ENCODE measurements around the gene ZMAT5. TPM values are rescaled to one million over a fixed set of nuclear protein-coding genes. Genes with fewer than 3 reads are reported as not detected.

ZMAT5 gene
- total RNA-seq, 1 experiment from 2014 or later, result 21.0 TPM

DNA sequence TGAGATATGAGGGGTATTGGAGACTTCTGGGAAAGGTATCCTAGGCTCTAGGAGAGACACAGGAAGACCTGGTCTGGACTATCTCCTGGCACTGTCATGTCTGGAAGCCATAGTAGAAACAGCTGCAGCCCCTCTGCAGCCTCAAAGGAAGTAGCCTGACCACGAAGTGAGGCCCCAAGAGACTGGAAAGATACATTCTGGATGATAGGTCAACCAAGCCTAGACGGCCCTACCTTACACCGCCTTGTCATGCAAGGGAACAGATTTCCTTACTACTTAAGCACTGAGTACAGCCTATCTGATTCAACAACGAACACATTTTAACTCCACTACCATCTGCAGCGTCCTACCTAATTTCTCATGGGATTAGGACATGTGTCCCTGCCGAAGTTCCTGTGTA lies 31.5 kb upstream of the ZMAT5 start:
- Mint-ChIP-seq H3K36me3 (ENCODE audit: insufficient read depth, unreplicated experiment) (peaks cover 37% of the 10 kb centered on the region), H3K4me3 (ENCODE audit: low read depth, unreplicated experiment) (peak overlapping the region; percentile 36), H3K27me3 (ENCODE audit: unreplicated experiment) (no peaks in the 10 kb centered on the region), H3K4me1 (ENCODE audit: low read depth, unreplicated experiment) (peaks cover 50% of the 10 kb centered on the region), H3K9me3 (ENCODE audit: low read depth, unreplicated experiment) (no peaks in the 10 kb centered on the region), H3K27ac (ENCODE audit: unreplicated experiment) (peak overlapping the region; percentile 55)
- TF ChIP-seq, protein P1, sequence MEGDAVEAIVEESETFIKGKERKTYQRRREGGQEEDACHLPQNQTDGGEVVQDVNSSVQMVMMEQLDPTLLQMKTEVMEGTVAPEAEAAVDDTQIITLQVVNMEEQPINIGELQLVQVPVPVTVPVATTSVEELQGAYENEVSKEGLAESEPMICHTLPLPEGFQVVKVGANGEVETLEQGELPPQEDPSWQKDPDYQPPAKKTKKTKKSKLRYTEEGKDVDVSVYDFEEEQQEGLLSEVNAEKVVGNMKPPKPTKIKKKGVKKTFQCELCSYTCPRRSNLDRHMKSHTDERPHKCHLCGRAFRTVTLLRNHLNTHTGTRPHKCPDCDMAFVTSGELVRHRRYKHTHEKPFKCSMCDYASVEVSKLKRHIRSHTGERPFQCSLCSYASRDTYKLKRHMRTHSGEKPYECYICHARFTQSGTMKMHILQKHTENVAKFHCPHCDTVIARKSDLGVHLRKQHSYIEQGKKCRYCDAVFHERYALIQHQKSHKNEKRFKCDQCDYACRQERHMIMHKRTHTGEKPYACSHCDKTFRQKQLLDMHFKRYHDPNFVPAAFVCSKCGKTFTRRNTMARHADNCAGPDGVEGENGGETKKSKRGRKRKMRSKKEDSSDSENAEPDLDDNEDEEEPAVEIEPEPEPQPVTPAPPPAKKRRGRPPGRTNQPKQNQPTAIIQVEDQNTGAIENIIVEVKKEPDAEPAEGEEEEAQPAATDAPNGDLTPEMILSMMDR (IDR thresholded peaks at IDR 0.05; ENCODE audit: unreplicated experiment), result no peak
- intact Hi-C loops (cut with micrococcal nuclease; ENCODE audit: unreplicated experiment), result no loop called here
- CTCF ChIA-PET, result no interaction called here
- no TSS peak for BruUV-seq (replicated peaks)
- DNase-seq, result no peak

DNA sequence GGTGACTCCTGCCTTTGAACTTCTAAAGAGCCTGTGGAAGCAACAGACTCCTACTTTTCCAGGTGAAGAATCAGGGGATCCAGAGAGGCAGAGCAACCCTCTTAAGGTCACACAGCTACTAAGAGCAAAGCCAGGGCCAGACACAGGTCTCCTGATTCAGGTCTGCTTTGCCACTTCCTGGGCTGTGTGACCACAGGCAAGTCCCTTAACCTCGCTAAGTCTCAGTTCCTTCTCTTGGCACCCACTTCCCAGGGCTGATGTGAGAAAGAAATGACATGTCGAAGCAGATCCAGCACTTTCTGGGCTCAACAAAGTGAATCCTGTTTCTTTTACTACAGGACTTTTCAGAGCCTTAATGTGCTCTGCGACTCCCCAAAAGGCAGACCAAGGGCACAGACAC lies 30.5 kb upstream of the ZMAT5 start:
- peaks cover 43% of the 10 kb centered on the region for H3K36me3 Mint-ChIP-seq (ENCODE audit: insufficient read depth, unreplicated experiment)
- H3K27ac Mint-ChIP-seq (ENCODE audit: unreplicated experiment), result no peak overlapping the region
- no peaks in the 10 kb centered on the region for H3K27me3 Mint-ChIP-seq (ENCODE audit: unreplicated experiment)
- no peaks in the 10 kb centered on the region for H3K9me3 Mint-ChIP-seq (ENCODE audit: low read depth, unreplicated experiment)
- intact Hi-C loops (cut with micrococcal nuclease; ENCODE audit: unreplicated experiment), result no loop called here
- peaks cover 50% of the 10 kb centered on the region for H3K4me1 Mint-ChIP-seq (ENCODE audit: low read depth, unreplicated experiment)
- BruUV-seq (replicated peaks), result no TSS peak
- no peak overlapping the region for H3K4me3 Mint-ChIP-seq (ENCODE audit: low read depth, unreplicated experiment)
- TF ChIP-seq, protein P1 (IDR thresholded peaks at IDR 0.05; ENCODE audit: unreplicated experiment), result no peak
- CTCF ChIA-PET, result interaction anchor here (2.3 kb wide), 1 partner anchor 96 kb away, joined by 8 read pairs; no protein-coding TSS in a partner anchor
- no peak for DNase-seq

DNA sequence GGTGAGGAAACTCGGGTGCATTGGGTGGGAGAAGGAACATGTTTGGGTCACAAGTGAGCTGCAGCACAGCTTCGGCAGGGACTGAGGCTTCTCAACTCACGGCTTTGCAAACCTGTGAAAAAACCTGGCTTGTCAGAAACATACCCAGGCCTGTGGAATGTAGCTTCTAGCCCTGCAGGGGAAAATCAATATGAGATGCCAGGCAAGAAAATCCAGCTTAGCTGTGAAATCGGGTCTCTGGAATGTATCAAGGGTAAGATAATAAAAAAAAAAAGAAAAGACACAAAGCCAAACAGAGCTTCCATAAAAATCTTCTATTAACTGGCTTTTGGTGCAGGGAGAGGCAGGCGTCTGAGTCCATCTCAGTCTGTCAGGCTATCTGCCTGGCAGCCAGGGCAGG lies 28.9 kb upstream of the ZMAT5 start:
- no peaks in the 10 kb centered on the region for H3K9me3 Mint-ChIP-seq (ENCODE audit: low read depth, unreplicated experiment)
- H3K4me3 Mint-ChIP-seq (ENCODE audit: low read depth, unreplicated experiment), result peak overlapping the region; percentile 43
- no peaks in the 10 kb centered on the region for H3K27me3 Mint-ChIP-seq (ENCODE audit: unreplicated experiment)
- CTCF ChIA-PET, result interaction anchor here (0.6 to 2.3 kb wide), 11 partner anchors 16 to 242 kb away, joined by 3 to 8 read pairs (median 4); partner anchors contain the start of genes THOC5, UQCR10 and ZMAT5
- BruUV-seq (replicated peaks), result no TSS peak
- TF ChIP-seq, protein P1 (IDR thresholded peaks at IDR 0.05; ENCODE audit: unreplicated experiment), result no peak
- intact Hi-C loops (cut with micrococcal nuclease; ENCODE audit: unreplicated experiment), result no loop called here
- H3K27ac Mint-ChIP-seq (ENCODE audit: unreplicated experiment), result peak overlapping the region; percentile 23
- peaks cover 40% of the 10 kb centered on the region for H3K4me1 Mint-ChIP-seq (ENCODE audit: low read depth, unreplicated experiment)
- peaks cover 57% of the 10 kb centered on the region for H3K36me3 Mint-ChIP-seq (ENCODE audit: insufficient read depth, unreplicated experiment)
- peak; percentile 60 for DNase-seq

DNA sequence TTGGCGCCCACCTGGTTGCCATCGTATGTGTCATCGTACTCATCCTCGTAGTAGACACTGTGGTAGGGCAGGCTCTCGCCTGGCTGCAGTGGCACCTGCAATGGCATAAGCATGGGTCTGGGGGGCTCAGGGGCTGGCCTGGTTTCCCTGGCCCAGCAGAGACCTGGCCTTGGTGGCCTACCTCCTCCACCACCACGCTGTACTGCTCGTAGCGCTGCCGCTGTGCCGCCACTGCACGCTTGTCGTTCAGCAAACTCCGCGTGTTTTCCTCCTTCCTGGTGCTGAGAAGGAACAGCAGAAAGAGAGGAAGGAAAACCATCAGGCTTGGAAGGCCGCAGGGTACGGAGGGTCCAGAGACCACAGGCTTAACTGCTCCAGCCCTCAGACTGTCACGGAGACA lies 26.6 kb upstream of the ZMAT5 start:
- intact Hi-C loops (cut with micrococcal nuclease; ENCODE audit: unreplicated experiment), result no loop called here
- H3K27me3 Mint-ChIP-seq (ENCODE audit: unreplicated experiment), result no peaks in the 10 kb centered on the region
- BruUV-seq (replicated peaks), result no TSS peak
- H3K4me3 Mint-ChIP-seq (ENCODE audit: low read depth, unreplicated experiment), result no peak overlapping the region
- no peaks in the 10 kb centered on the region for H3K9me3 Mint-ChIP-seq (ENCODE audit: low read depth, unreplicated experiment)
- CTCF ChIA-PET, result no interaction called here
- H3K36me3 Mint-ChIP-seq (ENCODE audit: insufficient read depth, unreplicated experiment), result peaks cover 47% of the 10 kb centered on the region
- no peak overlapping the region for H3K27ac Mint-ChIP-seq (ENCODE audit: unreplicated experiment)
- TF ChIP-seq, protein P1 (IDR thresholded peaks at IDR 0.05; ENCODE audit: unreplicated experiment), result no peak
- DNase-seq, result no peak
- H3K4me1 Mint-ChIP-seq (ENCODE audit: low read depth, unreplicated experiment), result peaks cover 28% of the 10 kb centered on the region

All from Calu3 (cell line).